DMS153 treated with DMSO at 0.1 percent for 48 hours (cell line): ENCODE measurements around the gene OR4M2.
"Not testable (repeated sequence)": the region's sequence is repeated elsewhere in the genome, so short reads cannot be mapped to it uniquely, and the experiment has no call there.

Source experiments
- DNase-seq: peaks from one replicate; lab custom pipeline; 2025; ENCODE audit not compliant: unreplicated experiment; lab: John Stamatoyannopoulos, UW

OR4M2 gene, protein sequence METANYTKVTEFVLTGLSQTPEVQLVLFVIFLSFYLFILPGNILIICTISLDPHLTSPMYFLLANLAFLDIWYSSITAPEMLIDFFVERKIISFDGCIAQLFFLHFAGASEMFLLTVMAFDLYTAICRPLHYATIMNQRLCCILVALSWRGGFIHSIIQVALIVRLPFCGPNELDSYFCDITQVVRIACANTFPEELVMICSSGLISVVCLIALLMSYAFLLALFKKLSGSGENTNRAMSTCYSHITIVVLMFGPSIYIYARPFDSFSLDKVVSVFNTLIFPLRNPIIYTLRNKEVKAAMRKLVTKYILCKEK

DNA sequence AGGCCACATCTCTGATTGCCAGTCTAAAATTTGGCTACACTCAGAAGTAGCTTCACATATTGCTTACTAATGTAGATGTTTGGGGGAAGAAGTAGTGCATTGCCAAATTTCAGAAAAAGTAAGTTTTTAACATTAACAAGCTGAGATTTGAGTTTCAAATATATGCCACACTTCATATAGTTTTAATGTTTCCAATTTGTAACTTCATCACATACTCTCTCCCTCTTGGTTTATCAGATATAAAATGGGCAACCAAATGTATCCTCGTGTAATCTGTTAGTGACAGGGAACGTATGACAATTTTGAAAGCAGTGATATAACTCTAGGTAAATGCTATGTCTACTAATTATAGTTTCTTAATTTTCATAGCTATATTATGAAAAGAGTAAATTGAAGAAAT lies at the start of gene OR4M2:
Gene OR4M2 (plus strand): TSS at position 301 of the 400 bp plus-strand sequence. CDS start 98 bp downstream, at position 399.
- DNase-seq: not testable (repeated sequence)

DNA sequence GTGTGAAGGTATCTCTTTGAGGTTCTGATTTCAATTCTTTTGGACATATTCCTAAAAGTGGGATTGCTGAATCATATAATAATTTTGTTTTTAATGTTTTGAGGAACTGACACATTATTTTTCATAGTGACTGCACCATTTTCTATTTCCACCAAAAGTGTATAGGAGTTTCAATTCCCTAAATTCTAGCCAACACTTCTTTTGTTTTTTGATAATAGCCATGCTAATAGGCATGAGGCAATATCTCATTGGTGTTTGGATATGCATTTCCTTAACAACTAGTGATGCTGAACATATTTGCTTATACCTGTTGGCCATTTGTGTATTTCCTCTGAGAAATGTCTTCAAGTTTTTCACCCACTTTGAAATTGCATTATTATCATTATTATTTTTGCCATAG lies 11.1 kb upstream of the OR4M2 start:
- not testable (repeated sequence) for DNase-seq

DNA sequence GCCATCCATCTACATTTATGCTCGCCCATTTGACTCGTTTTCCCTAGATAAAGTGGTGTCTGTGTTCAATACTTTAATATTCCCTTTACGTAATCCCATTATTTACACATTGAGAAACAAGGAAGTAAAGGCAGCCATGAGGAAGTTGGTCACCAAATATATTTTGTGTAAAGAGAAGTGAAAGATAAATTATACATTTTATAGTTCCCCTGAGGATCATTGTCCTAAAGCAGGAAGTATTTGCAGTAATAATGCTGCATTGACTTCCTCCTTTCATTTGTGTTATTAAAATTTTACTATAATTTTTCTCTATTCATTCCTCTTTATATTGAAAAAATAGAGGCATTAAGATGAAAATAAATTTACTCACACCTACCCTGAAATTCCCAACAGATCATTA lies 1.1 kb downstream of the OR4M2 start:
- DNase-seq: not testable (repeated sequence)

DNA sequence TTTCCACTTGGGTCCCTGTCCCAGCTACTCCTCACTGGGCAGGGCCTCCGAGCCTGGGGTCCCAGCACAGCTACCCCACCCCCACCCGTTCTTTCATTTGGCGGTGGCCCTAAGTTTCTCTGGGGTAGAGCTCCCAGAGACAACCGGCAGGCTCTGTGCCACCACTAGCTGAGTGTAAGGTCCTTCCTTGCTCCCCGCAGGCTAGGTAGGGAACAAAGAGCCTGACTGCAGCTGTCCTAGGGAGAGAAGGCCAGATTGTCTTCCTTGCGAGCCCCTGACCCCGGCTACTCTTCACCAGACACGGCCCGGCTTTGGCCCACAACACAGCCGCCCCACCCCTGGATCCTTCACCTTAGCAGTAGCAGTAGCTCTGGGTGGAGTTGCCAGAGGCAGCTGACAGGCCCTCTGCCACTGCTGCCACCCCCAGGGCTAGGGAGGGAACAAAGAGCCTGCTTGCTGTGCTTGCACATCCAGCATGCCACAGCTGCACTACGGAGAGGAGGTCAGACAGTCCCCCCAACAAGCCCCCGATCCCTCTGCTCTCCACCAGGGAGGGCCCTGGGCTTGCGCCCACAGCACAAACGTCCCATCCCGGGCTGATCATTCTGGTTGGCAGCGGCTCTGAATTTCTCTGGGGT lies 18.4 kb downstream of the OR4M2 start:
- DNase-seq: not testable (repeated sequence)

DNA sequence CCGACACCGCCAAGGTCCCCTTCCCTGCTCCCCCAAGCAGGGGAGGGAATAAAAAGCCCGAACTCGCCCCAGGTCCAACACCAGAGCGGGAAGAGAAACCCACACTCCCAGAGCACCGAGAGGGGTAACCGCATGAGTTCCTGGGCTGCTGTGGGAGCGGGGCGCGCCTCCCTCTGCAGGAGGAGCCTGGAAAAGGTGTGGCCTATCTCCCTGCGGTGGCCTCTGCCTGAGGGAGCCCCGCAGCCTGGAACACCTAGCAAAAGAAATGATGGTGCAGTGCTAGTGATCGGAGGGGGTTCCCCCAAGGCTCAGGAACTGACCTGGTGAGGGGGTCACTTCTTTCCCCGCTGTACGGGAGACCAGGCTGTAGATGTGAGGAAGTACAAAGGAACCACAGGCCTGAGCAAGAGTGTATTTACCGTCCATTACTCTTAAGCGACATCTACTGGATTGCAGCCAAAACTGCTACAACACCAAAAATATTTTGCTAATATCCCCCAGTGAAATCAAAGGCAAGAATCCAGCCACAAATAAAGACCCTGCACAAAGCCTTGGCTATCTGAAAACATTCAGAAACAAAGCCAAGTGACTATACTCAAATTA lies 19.1 kb downstream of the OR4M2 start:
- DNase-seq: not testable (repeated sequence)

DNA sequence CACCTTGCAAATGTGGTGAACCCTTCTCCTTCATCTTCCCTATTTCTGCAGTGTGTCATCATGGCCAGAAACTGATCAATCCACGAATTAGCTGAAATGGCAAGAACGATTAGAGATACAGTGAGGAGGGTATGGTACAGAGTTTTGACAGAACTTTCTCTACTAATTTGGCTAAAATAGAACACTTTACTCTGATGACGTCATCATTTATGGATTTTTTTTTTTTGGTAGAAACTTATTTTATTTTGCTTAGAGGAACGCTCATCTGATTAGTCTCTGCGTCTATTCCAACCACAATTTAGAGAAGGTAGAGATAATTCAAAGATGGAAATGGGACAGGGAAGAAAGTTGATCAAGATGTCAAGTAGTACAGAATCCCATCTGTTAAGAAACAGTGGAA lies 41.7 kb downstream of the OR4M2 start:
- not testable (repeated sequence) for DNase-seq
